Gastrocnemius medialis (tissue), 4 donors: ENCODE measurements around the gene SPTBN1. TPM values are rescaled to one million over a fixed set of nuclear protein-coding genes. Genes with fewer than 3 reads are reported as not detected.

ENCODE experiments used
- ATAC-seq, 2 donors: fragments of 150-250 bp; one replicate each; pipeline ENCODE4 v1.9.1; 2016
- DNase-seq, 2 donors: peaks; one replicate each; pipeline ENCODE4 v3.0.0-alpha.2; 2019
- H3K27ac ChIP-seq, 4 donors: fragments of 200-600 bp; sonication (generic); 1 replicate in 1 of 4; 2 replicates in 3 of 4; pipeline ENCODE4 v1.5.1; 2016 to 2018; ENCODE audit warnings: mild to moderate bottlenecking in 2 of 4, moderate library complexity in 1 of 4
- H3K27me3 ChIP-seq, 3 donors: fragments of 200-600 bp; sonication (generic) in 2 of 3; 1 replicate in 1 of 3; 2 replicates in 2 of 3; pipeline versions ENCODE4 v1.5.1 to v1.6.0; 2016 to 2019; ENCODE audit warnings: mild to moderate bottlenecking in 1 of 3, moderate library complexity in 1 of 3
- H3K36me3 ChIP-seq, 2 donors: fragments of 200-600 bp; sonication (generic) in 1 of 2; one replicate each; pipeline ENCODE4 v1.5.1; 2017 to 2018
- H3K4me1 ChIP-seq, 2 donors: fragments of 200-600 bp; sonication (generic) in 1 of 2; one replicate each; pipeline ENCODE4 v1.5.1; 2016 to 2017; ENCODE audit warnings: mild to moderate bottlenecking in 2 of 2
- H3K4me3 ChIP-seq, 4 donors: fragments of 200-600 bp; sonication (generic) in 3 of 4; 1 replicate in 1 of 4; 2 replicates in 3 of 4; pipeline ENCODE4 v1.5.1; 2016 to 2019; ENCODE audit warnings: mild to moderate bottlenecking in 2 of 4
- H3K9me3 ChIP-seq, 3 donors: fragments of 200-600 bp; sonication (generic) in 2 of 3; 1 replicate in 1 of 3; 2 replicates in 2 of 3; pipeline ENCODE4 v1.5.1; 2016 to 2019
- POLR2A ChIP-seq, 2 donors: fragments of 450-650 bp; IDR thresholded peaks; one replicate each; pipeline ENCODE4 v1.6.1; 2017; ENCODE audit warnings: antibody characterized with exemption in 2 of 2, mild to moderate bottlenecking in 2 of 2, moderate library complexity in 2 of 2
- in situ Hi-C, 4 donors: fragments of 200-750 bp; cut with MboI; loops; one replicate each; pipeline versions ENCODE4 v1.15.0 to v1.8.0; 2017; ENCODE audit warnings: low sequenced_read_pairs in 4 of 4
- intact Hi-C: fragments of 100-400 bp; cut with DNase I; formaldehyde crosslinking; loops from one replicate; pipeline ENCODE4 v1.15.1; 2023; ENCODE audit warnings: low total_unique reads
- total RNA-seq, 4 donors: library from RNA; depleted of rRNA; stranded (reverse); fragments of >200 nt; gene quantifications; one replicate each; pipeline versions ENCODE4 v1.1.0 to v1.2.3, GENCODE V29; 2016
- TF ChIP-seq, protein P1 (sequence below), 5 experiments: fragments of 450-650 bp in 3 of 5; fragments of 200-600 bp in 2 of 5; sonication (generic) in 2 of 5; IDR thresholded peaks in 4 of 5; conservative IDR thresholded peaks in 1 of 5; 1 replicate in 4 of 5; 2 replicates in 1 of 5; pipeline ENCODE4 v1.5.1; 2016 to 2019; ENCODE audit warnings: antibody characterized with exemption in 5 of 5, mild to moderate bottlenecking in 3 of 5, moderate library complexity in 3 of 5

The SPTBN1 gene
- total RNA-seq, 4 donors from 2014 or later: 107 to 191 (median 119) TPM

DNA sequence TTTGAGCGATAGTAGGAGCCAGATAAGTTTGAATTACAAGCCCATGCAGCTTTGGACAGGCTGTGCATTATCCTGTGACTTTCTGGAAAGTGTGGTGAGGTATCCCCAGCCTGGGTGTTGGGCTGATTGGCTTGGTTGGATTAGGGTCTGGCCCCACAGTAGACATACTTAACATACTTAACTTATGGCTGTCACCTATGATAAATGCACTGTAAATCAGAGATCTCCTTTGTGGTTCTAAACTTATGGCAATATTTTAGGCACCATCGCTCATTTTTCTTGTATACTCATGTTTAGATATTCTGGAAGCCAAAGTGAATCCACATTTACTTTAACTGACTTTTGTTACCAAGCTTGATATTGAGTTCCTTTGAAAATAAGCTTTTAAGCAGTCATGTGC lies 54.8 kb downstream of the SPTBN1 start:
- no peak overlapping the region for H3K4me3 ChIP-seq
- no peaks in the 10 kb centered on the region for H3K36me3 ChIP-seq
- H3K4me1 ChIP-seq: peaks cover 10 to 51% of the 10 kb centered on the region in 2 donors
- intact Hi-C loops: loop anchor here (10.0 kb wide), 1 partner anchor 406 kb away; no protein-coding TSS in a partner anchor
- TF ChIP-seq, protein P1, sequence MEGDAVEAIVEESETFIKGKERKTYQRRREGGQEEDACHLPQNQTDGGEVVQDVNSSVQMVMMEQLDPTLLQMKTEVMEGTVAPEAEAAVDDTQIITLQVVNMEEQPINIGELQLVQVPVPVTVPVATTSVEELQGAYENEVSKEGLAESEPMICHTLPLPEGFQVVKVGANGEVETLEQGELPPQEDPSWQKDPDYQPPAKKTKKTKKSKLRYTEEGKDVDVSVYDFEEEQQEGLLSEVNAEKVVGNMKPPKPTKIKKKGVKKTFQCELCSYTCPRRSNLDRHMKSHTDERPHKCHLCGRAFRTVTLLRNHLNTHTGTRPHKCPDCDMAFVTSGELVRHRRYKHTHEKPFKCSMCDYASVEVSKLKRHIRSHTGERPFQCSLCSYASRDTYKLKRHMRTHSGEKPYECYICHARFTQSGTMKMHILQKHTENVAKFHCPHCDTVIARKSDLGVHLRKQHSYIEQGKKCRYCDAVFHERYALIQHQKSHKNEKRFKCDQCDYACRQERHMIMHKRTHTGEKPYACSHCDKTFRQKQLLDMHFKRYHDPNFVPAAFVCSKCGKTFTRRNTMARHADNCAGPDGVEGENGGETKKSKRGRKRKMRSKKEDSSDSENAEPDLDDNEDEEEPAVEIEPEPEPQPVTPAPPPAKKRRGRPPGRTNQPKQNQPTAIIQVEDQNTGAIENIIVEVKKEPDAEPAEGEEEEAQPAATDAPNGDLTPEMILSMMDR (IDR thresholded peaks at IDR 0.05 in 4 of 5, conservative IDR thresholded peaks at IDR 0.05 in 1 of 5): no peak
- no peak for TF ChIP-seq POLR2A (IDR thresholded peaks at IDR 0.05)
- DNase-seq (no peak), ATAC-seq (no peak)
- H3K9me3 ChIP-seq: no peaks in the 10 kb centered on the region
- H3K27ac ChIP-seq: peak overlapping the region in 1 of 4 donors; percentile 27
- in situ Hi-C loops: loop anchor here in 3 of 4 donors (25.0 kb wide), 3 partner anchors 299 to 399 kb away; partner anchors contain the start of gene ACYP2 (in 1 of the 3)
- no peaks in the 10 kb centered on the region for H3K27me3 ChIP-seq

DNA sequence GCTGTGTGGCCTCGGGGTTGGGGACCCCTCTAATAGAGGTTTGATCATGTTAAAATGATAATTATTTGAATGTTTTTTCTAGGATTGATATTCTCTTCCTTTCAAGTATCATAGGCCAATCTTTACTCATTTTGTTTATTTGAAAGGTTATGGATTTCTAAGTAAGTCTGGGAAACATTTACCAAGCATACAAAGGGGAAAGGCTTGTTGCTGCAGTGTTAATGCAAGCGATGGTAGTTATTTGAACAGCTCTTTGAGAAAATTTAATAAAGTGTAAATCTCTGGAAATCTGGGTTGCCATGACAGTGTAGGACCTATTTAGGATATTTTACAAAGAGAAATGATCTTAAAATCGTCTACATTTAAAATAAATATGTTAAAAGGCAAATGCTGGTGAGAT lies 56.1 kb downstream of the SPTBN1 start:
- Histone ChIP-seq H3K9me3 (no peaks in the 10 kb centered on the region), H3K4me1 (peaks cover 10 to 51% of the 10 kb centered on the region in 2 donors), H3K4me3 (no peak overlapping the region), H3K27me3 (no peaks in the 10 kb centered on the region), H3K36me3 (no peaks in the 10 kb centered on the region), H3K27ac (peak overlapping the region in 1 of 4 donors; percentile 54)
- intact Hi-C loops (loop anchor here (2.0 to 10.0 kb wide), 2 partner anchors 55 to 407 kb away; partner anchors contain the start of gene SPTBN1), in situ Hi-C loops (loop anchor here in 3 of 4 donors (25.0 kb wide), 3 partner anchors 300 to 400 kb away; partner anchors contain the start of gene ACYP2 (in 1 of the 3))
- DNase-seq: no peak
- TF ChIP-seq, protein P1 (IDR thresholded peaks at IDR 0.05 in 4 of 5, conservative IDR thresholded peaks at IDR 0.05 in 1 of 5): no peak
- no peak for TF ChIP-seq POLR2A (IDR thresholded peaks at IDR 0.05)
- ATAC-seq: no peak

DNA sequence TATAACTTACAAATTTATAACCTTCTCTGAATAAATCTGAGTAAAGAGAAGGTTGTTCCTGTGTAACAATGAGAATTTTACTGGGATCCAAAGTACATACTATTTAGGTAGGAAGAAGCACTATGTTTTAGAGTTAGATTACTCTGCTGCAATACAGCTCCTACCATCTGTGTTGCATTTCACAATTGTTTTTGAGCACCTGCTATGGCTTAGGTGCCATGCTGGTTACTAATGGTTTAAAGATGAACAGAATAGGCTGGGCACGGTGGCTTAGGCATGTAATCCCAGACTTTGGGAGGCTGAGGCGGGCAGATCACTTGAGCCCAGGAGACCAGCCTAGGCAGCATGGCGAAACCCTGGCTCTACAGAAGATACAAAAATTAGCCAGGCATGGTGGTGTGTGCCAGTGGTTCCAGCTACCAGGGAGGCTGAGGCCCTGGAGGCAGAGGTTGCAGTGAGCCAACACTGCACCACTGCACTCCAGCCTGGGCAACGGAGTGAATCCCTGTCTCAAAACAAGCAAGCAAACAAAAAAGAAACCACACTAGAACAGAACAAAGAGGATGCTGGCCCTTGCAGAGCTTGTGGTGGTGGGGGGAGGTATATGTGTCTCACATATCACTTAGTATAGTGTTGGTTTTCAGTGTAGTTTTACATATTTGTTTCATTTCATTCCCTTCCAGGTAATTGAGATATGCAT lies 56.7 kb downstream of the SPTBN1 start:
- Histone ChIP-seq H3K27me3 (no peaks in the 10 kb centered on the region), H3K4me3 (no peak overlapping the region), H3K36me3 (no peaks in the 10 kb centered on the region), H3K4me1 (peaks cover 6 to 54% of the 10 kb centered on the region in 2 donors), H3K9me3 (no peaks in the 10 kb centered on the region), H3K27ac (peak overlapping the region in 2 of 4 donors; percentile 2 to 54)
- intact Hi-C loops (loop anchor here (2.0 to 10.0 kb wide), 2 partner anchors 56 to 408 kb away; partner anchors contain the start of gene SPTBN1), in situ Hi-C loops (loop anchor here in 3 of 4 donors (25.0 kb wide), 3 partner anchors 301 to 401 kb away; partner anchors contain the start of gene ACYP2 (in 1 of the 3))
- peak; percentile 92 to 93 for ATAC-seq
- peak; percentile 23 to 47 for DNase-seq
- TF ChIP-seq, protein P1 (IDR thresholded peaks at IDR 0.05 in 4 of 5, conservative IDR thresholded peaks at IDR 0.05 in 1 of 5): no peak
- TF ChIP-seq POLR2A (IDR thresholded peaks at IDR 0.05): no peak

DNA sequence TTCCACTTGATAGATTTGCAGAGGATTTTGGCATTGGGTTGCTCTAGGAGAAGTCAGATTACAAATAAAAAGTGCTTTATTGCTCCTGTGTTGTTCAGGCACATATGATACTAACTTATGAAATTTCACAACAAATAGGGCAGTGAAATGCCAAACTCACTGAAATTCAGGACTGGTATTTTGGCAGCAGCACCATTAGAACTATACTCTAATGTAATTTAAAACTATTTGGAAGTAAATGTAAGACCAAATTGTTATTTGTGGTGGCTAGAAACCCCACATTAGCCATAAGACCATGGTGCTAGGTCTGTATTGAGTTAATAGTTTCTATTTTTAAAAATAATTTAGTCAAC lies 57.2 kb downstream of the SPTBN1 start:
- ATAC-seq: no peak
- Histone ChIP-seq H3K27me3 (no peaks in the 10 kb centered on the region), H3K36me3 (no peaks in the 10 kb centered on the region), H3K4me1 (peaks cover 6 to 56% of the 10 kb centered on the region in 2 donors), H3K27ac (peak overlapping the region in 2 of 4 donors; percentile 2 to 54), H3K9me3 (no peaks in the 10 kb centered on the region), H3K4me3 (no peak overlapping the region)
- DNase-seq: no peak
- TF ChIP-seq POLR2A (IDR thresholded peaks at IDR 0.05): no peak
- TF ChIP-seq, protein P1 (IDR thresholded peaks at IDR 0.05 in 4 of 5, conservative IDR thresholded peaks at IDR 0.05 in 1 of 5): no peak
- intact Hi-C loops (loop anchor here (2.0 to 10.0 kb wide), 2 partner anchors 57 to 409 kb away; partner anchors contain the start of gene SPTBN1), in situ Hi-C loops (loop anchor here in 3 of 4 donors (25.0 kb wide), 3 partner anchors 301 to 401 kb away; partner anchors contain the start of gene ACYP2 (in 1 of the 3))
